Smooth muscle cell (in vitro differentiated cells): ENCODE results near the gene OTOR. TPM values are rescaled to one million over a fixed set of nuclear protein-coding genes. Genes with fewer than 3 reads are reported as not detected.

ENCODE experiments used
- DNase-seq: peaks from one replicate; lab custom pipeline; 2025; ENCODE audit not compliant: unreplicated experiment; lab: John Stamatoyannopoulos, UW
- H2AFZ ChIP-seq: fragments of 200-600 bp; sonication (generic); 2 replicates; pipeline ENCODE4 v1.6.0; 2016; ENCODE audit warnings: antibody characterized with exemption, low read depth, mild to moderate bottlenecking
- H3F3A ChIP-seq: fragments of 200-600 bp; sonication (generic); 2 replicates; pipeline ENCODE4 v1.6.0; 2017; ENCODE audit warnings: antibody characterized with exemption, low read depth
- H3K27ac ChIP-seq: fragments of 200-600 bp; sonication (generic); 2 replicates; pipeline ENCODE4 v1.5.1; 2016; ENCODE audit warnings: low read depth, mild to moderate bottlenecking
- H3K27me3 ChIP-seq: fragments of 200-600 bp; sonication (generic); 2 replicates; pipeline ENCODE4 v1.6.1; 2016; ENCODE audit warnings: low read depth, mild to moderate bottlenecking
- H3K36me3 ChIP-seq: fragments of 200-600 bp; sonication (generic); 2 replicates; pipeline ENCODE4 v1.5.1; 2016; ENCODE audit warnings: low read depth
- H3K4me1 ChIP-seq: fragments of 200-600 bp; sonication (generic); 2 replicates; pipeline ENCODE4 v1.5.1; 2016; ENCODE audit warnings: low read depth
- H3K4me2 ChIP-seq: fragments of 200-600 bp; sonication (generic); 2 replicates; pipeline ENCODE4 v1.6.0; 2016; ENCODE audit warnings: mild to moderate bottlenecking
- H3K4me3 ChIP-seq: fragments of 200-600 bp; sonication (generic); 2 replicates; pipeline ENCODE4 v1.5.1; 2016; ENCODE audit warnings: mild to moderate bottlenecking
- H3K79me2 ChIP-seq: fragments of 200-600 bp; sonication (generic); 2 replicates; pipeline ENCODE4 v1.6.0; 2016; ENCODE audit warnings: low read depth, mild to moderate bottlenecking
- H3K9ac ChIP-seq: fragments of 200-600 bp; sonication (generic); 2 replicates; pipeline ENCODE4 v1.6.0; 2016; ENCODE audit warnings: low read depth
- H3K9me3 ChIP-seq: fragments of 200-600 bp; sonication (generic); replicated peaks from 2 replicates; pipeline ENCODE4 v1.5.1; 2016; ENCODE audit warnings: low read depth
- H4K20me1 ChIP-seq: fragments of 200-600 bp; sonication (generic); 2 replicates; pipeline ENCODE4 v1.6.0; 2016; ENCODE audit warnings: low read depth
- WGBS: methylation state at CpG from one replicate; pipeline ENCODE4 v1.1.7; 2016; ENCODE audit warnings: low lambda C conversion rate; 5-methylcytosine and 5-hydroxymethylcytosine counted together
- polyA plus RNA-seq: library from polyadenylated mRNA; unstranded; fragments of >200 nt; fragmentation: Nextera tagmentation; extraction: Ambion mirVana; gene quantifications from 2 replicates; pipeline ENCODE4 v1.2.1, GENCODE V29; 2016
- total RNA-seq: library from RNA; depleted of rRNA; stranded (reverse); fragments of >200 nt; gene quantifications from 2 replicates; pipeline ENCODE4 v1.2.3, GENCODE V29; 2014
- TF ChIP-seq, protein P1 (sequence below): fragments of 200-600 bp; sonication (generic); IDR thresholded peaks from 2 replicates; pipeline ENCODE4 v1.5.1; 2017; ENCODE audit warnings: borderline replicate concordance, mild to moderate bottlenecking, antibody characterized with exemption; ENCODE audit not compliant: insufficient read depth, poor library complexity, severe bottlenecking

The OTOR gene
- total and polyA plus RNA-seq, 2 experiments from 2014 or later = not detected

DNA sequence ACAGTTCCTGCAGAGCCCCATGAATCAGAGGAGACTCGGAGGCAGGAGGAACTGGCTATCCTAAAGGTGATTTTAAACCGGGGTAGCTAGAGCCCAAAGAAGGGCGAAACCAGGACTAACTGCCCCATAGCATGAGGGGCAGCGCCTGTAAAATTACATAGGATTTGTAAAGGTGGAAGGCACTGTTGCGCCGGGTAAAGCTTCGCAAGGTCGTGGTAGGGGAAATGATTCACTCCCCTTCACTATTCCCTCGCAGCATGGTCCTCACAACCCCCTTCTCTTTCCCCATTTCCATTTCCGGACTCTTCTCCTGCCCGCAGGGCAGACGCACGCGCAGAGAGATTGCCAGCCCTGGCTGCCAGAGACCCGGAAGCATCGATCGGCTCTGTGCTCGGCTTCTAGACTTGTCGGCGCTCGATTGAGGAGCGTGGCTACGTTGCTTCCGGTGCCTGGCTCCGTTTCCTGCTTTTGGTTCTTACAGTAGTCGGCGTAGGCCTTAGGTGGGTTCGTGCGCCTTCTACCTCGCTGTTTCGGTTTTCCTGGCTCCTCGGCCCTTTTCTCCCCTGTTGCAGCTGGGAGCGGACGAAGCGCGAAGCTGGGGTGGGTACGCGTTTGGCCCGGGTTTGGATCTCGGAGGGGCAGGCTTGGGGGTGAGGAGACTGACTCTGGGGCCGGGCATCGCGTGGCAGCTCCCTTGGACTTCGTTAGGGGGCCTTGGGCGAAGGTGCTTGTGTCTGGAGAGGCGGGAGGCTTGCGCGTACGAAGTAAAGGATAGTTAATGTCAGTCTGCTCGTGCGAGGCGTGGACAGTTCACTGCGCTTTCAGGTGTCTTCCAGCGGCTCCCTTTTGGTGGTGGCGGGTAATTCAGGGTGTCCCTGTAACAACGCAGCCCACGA is 18.3 kb upstream of the OTOR start, which contains the start of gene SNRPB2:
SNRPB2 (plus strand) TSS at position 462 of the 896 bp plus-strand sequence. CDS start 1,677 bp downstream, outside the sequence.
- peak within 1 kb of the TSS; percentile 89 for H3K4me3 ChIP-seq
- no peaks in the 10 kb centered on the region for H3K9me3 ChIP-seq
- peak within 1 kb of the TSS; percentile 88 for H3K27ac ChIP-seq
- peak; percentile 56 for DNase-seq
- 5% methylated on average over 53 of the region's 57 CpGs for WGBS
- peaks cover 38% of the 10 kb centered on the region for H3K79me2 ChIP-seq
- peaks cover 7% of the 10 kb centered on the region for H3K36me3 ChIP-seq
- peak within 1 kb of the TSS; percentile 92 for H3K4me2 ChIP-seq
- H2AFZ ChIP-seq = peak within 1 kb of the TSS; percentile 92
- no peaks in the 10 kb centered on the region for H3F3A ChIP-seq
- H3K9ac ChIP-seq = peak within 1 kb of the TSS; percentile 97
- TF ChIP-seq, protein P1, sequence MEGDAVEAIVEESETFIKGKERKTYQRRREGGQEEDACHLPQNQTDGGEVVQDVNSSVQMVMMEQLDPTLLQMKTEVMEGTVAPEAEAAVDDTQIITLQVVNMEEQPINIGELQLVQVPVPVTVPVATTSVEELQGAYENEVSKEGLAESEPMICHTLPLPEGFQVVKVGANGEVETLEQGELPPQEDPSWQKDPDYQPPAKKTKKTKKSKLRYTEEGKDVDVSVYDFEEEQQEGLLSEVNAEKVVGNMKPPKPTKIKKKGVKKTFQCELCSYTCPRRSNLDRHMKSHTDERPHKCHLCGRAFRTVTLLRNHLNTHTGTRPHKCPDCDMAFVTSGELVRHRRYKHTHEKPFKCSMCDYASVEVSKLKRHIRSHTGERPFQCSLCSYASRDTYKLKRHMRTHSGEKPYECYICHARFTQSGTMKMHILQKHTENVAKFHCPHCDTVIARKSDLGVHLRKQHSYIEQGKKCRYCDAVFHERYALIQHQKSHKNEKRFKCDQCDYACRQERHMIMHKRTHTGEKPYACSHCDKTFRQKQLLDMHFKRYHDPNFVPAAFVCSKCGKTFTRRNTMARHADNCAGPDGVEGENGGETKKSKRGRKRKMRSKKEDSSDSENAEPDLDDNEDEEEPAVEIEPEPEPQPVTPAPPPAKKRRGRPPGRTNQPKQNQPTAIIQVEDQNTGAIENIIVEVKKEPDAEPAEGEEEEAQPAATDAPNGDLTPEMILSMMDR = no peak
- peaks cover 34% of the 10 kb centered on the region for H3K27me3 ChIP-seq
- no peaks in the 10 kb centered on the region for H4K20me1 ChIP-seq
- peaks cover 10% of the 10 kb centered on the region for H3K4me1 ChIP-seq

DNA sequence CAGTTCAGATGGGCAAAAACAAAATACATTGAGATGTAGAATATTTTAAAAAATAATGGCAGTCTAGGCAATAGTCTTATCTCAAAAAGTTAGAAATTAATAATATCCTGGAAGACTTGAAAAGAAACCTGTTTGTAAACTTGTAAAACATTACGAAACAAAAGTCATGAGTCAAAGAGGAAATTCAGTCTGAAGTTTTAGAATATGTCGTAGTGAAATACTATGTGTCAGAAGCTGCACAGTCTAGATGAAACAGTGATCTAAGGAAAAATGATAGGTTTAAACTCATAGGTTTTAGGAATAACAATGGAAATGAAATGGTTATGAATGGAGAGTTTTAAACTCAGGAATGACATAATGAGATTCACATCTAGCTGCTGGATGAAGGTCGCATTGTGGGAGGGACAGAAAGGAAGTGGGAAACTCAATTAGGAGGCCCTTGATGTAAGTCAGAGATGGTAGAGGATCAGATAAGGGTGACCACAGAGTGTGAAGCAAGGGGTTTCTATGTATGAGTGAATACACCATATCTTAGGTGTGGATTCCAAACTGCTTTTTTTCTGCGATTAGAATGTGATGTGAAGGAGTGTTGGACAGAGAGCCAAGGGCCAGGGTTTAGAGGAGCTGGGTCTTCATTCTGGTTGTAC is 15.5 kb upstream of the OTOR start:
- TF ChIP-seq, protein P1 = no peak
- Histone ChIP-seq H3K9me3 (no peaks in the 10 kb centered on the region), H3K4me2 (no peak overlapping the region), H3K27ac (no peak overlapping the region), H2AFZ (no peak overlapping the region), H3K79me2 (peaks cover 38% of the 10 kb centered on the region), H3K27me3 (peaks cover 9% of the 10 kb centered on the region), H3F3A (no peaks in the 10 kb centered on the region), H4K20me1 (peaks cover 20% of the 10 kb centered on the region), H3K36me3 (peaks cover 14% of the 10 kb centered on the region), H3K4me1 (peaks cover 10% of the 10 kb centered on the region), H3K9ac (no peak overlapping the region), H3K4me3 (no peak overlapping the region)
- 76% methylated on average over 4 of the region's 4 CpGs for WGBS
- no peak for DNase-seq

DNA sequence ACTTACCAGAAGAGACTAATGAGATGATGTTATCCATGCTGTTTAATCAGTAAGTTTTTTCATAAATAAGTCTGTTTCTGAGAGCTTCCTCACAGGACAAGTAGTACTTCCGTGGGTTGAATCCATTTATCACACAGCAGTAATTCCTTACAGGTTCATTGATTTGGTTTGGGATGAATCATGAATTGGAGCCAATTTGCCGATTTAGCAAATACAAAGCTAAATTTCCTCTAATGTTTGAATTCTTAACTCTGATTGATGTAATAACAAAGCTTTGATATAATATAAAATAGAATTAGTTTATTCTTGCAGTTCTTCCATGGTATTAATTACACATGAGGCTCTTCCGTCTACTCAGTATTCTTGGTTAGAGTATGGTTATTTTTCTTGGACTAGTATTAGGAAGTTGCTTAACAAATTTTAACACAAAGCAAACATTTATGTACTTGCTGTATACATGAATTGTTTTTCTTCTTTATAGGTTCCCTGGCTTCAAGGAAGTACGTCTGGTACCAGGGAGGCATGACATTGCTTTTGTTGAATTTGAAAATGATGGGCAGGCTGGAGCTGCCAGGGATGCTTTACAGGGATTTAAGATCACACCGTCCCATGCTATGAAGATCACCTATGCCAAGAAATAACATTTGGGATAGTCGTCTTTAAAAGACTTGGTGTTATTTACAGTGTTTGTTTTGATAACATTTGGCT is 7.6 kb upstream of the OTOR start:
- no peaks in the 10 kb centered on the region for H3K27me3 ChIP-seq
- TF ChIP-seq, protein P1 = no peak
- no peaks in the 10 kb centered on the region for H3K4me1 ChIP-seq
- DNase-seq = no peak
- H3K36me3 ChIP-seq = peaks cover 7% of the 10 kb centered on the region
- 99% methylated on average over 6 of the region's 6 CpGs for WGBS
- H3K4me3 ChIP-seq = no peak overlapping the region
- H3K27ac ChIP-seq = no peak overlapping the region
- H3F3A ChIP-seq = no peaks in the 10 kb centered on the region
- no peaks in the 10 kb centered on the region for H3K79me2 ChIP-seq
- H2AFZ ChIP-seq = no peak overlapping the region
- H4K20me1 ChIP-seq = peaks cover 21% of the 10 kb centered on the region
- H3K9ac ChIP-seq = no peak overlapping the region
- H3K4me2 ChIP-seq = no peak overlapping the region
- no peaks in the 10 kb centered on the region for H3K9me3 ChIP-seq
